Panc1 (cell line): Measurements from ENCODE around the gene SST.

ENCODE experiments used
- POLR2AphosphoS5 ChIP-seq: IDR thresholded peaks from 2 replicates; pipeline ENCODE4 v1.6.1; 2012; ENCODE audit warnings: mild to moderate bottlenecking, low read depth, low read length, moderate library complexity
- SIN3A ChIP-seq: IDR thresholded peaks from 2 replicates; pipeline ENCODE4 v1.6.1; 2012; ENCODE audit warnings: low read depth, mild to moderate bottlenecking, low read length, moderate library complexity, borderline replicate concordance; ENCODE audit not compliant: insufficient read depth
- TCF7L2 ChIP-seq: IDR thresholded peaks from 2 replicates; pipeline ENCODE4 v1.6.1; 2011; ENCODE audit warnings: mild to moderate bottlenecking, low read depth, low read length, inconsistent platforms
- TF ChIP-seq, protein P1 (sequence below): fragments of 450-650 bp; IDR thresholded peaks from 2 replicates; pipeline ENCODE4 v1.5.1; 2017; ENCODE audit warnings: mild to moderate bottlenecking
- TF ChIP-seq, protein P2 (sequence below), 2 experiments: IDR thresholded peaks; 2 replicates each; pipeline ENCODE4 v1.6.1; 2011 to 2012; ENCODE audit warnings: low read depth in 2 of 2, control low read depth in 1 of 2, low read length in 1 of 2, mild to moderate bottlenecking in 1 of 2, moderate library complexity in 1 of 2; ENCODE audit not compliant: insufficient read depth in 1 of 2

DNA sequence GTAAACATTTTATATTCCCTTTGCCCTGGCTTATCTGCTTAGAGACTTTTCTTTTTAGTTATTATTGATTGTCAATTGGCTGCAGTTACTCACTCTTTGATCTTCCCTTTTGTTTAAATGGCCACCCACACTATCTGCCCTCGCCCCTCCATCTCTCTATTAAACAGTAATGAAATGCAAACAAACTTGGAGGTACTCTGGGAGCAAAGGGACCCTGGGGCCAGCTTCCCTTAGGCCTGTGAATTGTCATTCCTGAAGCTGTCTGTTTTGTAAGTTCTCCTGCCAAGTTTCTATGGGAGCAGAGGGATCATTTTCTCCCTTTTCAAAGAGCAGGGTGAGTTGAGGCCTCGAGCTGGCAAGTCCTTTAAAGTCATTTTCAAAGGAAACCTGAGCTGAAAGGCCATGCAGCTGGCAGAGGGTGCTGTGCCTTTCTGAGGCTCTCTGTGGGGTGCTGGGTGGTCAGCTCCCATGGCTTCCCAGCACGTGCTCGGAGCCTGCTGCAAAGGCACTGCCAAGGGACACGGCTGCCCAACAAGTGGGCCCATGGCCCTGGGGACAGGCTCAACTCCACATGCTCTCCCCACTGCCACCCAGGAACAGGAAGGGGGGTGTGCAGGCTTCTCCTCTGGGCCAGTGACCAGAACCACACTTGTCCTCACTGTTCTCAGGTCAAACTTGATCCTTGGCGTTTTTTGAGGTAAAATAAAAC lies 49.6 kb upstream of the SST start:
- TF ChIP-seq, protein P1, sequence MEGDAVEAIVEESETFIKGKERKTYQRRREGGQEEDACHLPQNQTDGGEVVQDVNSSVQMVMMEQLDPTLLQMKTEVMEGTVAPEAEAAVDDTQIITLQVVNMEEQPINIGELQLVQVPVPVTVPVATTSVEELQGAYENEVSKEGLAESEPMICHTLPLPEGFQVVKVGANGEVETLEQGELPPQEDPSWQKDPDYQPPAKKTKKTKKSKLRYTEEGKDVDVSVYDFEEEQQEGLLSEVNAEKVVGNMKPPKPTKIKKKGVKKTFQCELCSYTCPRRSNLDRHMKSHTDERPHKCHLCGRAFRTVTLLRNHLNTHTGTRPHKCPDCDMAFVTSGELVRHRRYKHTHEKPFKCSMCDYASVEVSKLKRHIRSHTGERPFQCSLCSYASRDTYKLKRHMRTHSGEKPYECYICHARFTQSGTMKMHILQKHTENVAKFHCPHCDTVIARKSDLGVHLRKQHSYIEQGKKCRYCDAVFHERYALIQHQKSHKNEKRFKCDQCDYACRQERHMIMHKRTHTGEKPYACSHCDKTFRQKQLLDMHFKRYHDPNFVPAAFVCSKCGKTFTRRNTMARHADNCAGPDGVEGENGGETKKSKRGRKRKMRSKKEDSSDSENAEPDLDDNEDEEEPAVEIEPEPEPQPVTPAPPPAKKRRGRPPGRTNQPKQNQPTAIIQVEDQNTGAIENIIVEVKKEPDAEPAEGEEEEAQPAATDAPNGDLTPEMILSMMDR: no peak
- TF ChIP-seq POLR2AphosphoS5 (no peak), SIN3A (no peak), TCF7L2 (no peak)
- TF ChIP-seq, protein P2, sequence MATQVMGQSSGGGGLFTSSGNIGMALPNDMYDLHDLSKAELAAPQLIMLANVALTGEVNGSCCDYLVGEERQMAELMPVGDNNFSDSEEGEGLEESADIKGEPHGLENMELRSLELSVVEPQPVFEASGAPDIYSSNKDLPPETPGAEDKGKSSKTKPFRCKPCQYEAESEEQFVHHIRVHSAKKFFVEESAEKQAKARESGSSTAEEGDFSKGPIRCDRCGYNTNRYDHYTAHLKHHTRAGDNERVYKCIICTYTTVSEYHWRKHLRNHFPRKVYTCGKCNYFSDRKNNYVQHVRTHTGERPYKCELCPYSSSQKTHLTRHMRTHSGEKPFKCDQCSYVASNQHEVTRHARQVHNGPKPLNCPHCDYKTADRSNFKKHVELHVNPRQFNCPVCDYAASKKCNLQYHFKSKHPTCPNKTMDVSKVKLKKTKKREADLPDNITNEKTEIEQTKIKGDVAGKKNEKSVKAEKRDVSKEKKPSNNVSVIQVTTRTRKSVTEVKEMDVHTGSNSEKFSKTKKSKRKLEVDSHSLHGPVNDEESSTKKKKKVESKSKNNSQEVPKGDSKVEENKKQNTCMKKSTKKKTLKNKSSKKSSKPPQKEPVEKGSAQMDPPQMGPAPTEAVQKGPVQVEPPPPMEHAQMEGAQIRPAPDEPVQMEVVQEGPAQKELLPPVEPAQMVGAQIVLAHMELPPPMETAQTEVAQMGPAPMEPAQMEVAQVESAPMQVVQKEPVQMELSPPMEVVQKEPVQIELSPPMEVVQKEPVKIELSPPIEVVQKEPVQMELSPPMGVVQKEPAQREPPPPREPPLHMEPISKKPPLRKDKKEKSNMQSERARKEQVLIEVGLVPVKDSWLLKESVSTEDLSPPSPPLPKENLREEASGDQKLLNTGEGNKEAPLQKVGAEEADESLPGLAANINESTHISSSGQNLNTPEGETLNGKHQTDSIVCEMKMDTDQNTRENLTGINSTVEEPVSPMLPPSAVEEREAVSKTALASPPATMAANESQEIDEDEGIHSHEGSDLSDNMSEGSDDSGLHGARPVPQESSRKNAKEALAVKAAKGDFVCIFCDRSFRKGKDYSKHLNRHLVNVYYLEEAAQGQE (IDR thresholded peaks at IDR 0.05; ENCODE audit: insufficient read depth in 1 of 2, low read depth in 2 of 2, low read length in 1 of 2): no peak
